Transverse colon (tissue), 4 donors: ENCODE results near the gene ACVR2B. TPM values are rescaled to one million over a fixed set of nuclear protein-coding genes. Genes with fewer than 3 reads are reported as not detected.

ENCODE experiments used
- DNase-seq: peaks from one replicate; pipeline ENCODE4 v3.0.0-alpha.2; 2019
- H3K27ac ChIP-seq, 4 donors: fragments of 200-600 bp; sonication (generic); 2 replicates each; pipeline ENCODE4 v1.5.1; 2016 to 2018; ENCODE audit warnings: inconsistent platforms in 4 of 4
- H3K27me3 ChIP-seq: fragments of 200-600 bp; sonication (generic); 2 replicates; pipeline ENCODE4 v1.5.1; 2017; ENCODE audit warnings: inconsistent platforms
- H3K36me3 ChIP-seq, 4 donors: fragments of 200-600 bp; sonication (generic); 2 replicates each; pipeline ENCODE4 v1.5.1; 2017 to 2019; ENCODE audit warnings: inconsistent platforms in 4 of 4
- H3K4me1 ChIP-seq, 4 donors: fragments of 200-600 bp; sonication (generic); 2 replicates each; pipeline ENCODE4 v1.5.1; 2017 to 2020; ENCODE audit warnings: inconsistent platforms in 4 of 4
- H3K4me3 ChIP-seq, 4 donors: fragments of 200-600 bp; sonication (generic); 1 replicate in 1 of 4; 2 replicates in 3 of 4; pipeline versions ENCODE4 v1.5.1 to v1.6.1; 2017 to 2019; ENCODE audit warnings: inconsistent platforms in 4 of 4
- H3K9me3 ChIP-seq, 2 donors: fragments of 200-600 bp; sonication (generic); 2 replicates each; pipeline ENCODE4 v1.5.1; 2017 to 2019; ENCODE audit warnings: inconsistent platforms in 2 of 2
- CTCF ChIP-seq, 5 experiments: fragments of 200-600 bp in 3 of 5; fragments of 450-650 bp in 2 of 5; sonication (generic) in 3 of 5; IDR thresholded peaks; 1 replicate in 2 of 5; 2 replicates in 3 of 5; pipeline ENCODE4 v1.5.1; 2016 to 2017; ENCODE audit warnings: antibody characterized with exemption in 5 of 5, inconsistent platforms in 3 of 5, mild to moderate bottlenecking in 2 of 5, moderate library complexity in 1 of 5
- EP300 ChIP-seq: sonication (generic); formaldehyde crosslinking; IDR thresholded peaks from one replicate; pipeline ENCODE4 v1.6.1; 2017; ENCODE audit warnings: antibody characterized with exemption, low read depth
- POLR2A ChIP-seq: fragments of 450-650 bp; IDR thresholded peaks from one replicate; pipeline ENCODE4 v1.6.1; 2016; ENCODE audit warnings: antibody characterized with exemption, mild to moderate bottlenecking, moderate library complexity
- POLR2AphosphoS5 ChIP-seq, 3 donors: sonication (generic); formaldehyde crosslinking; IDR thresholded peaks; one replicate each; pipeline ENCODE4 v1.6.1; 2016; ENCODE audit warnings: antibody characterized with exemption in 3 of 3
- WGBS, 2 donors: methylation state at CpG; one replicate each; pipeline ENCODE4 v1.1.5; 2018; ENCODE audit warnings: low coverage in 1 of 2; 5-methylcytosine and 5-hydroxymethylcytosine counted together
- in situ Hi-C, 4 donors: fragments of 200-750 bp; cut with MboI; loops; one replicate each; pipeline versions ENCODE4 v1.15.0 to v1.15.1; 2017; ENCODE audit warnings: low sequenced_read_pairs in 3 of 4, low pct_ligation_motif_present in 1 of 4, low pct_unique_long_range_greater_than_20kb in 1 of 4
- intact Hi-C: fragments of 100-400 bp; cut with DNase I; formaldehyde crosslinking; loops from one replicate; pipeline ENCODE4 v1.15.1; 2023; ENCODE audit warnings: low total_unique reads
- total RNA-seq, 4 donors: library from RNA; depleted of rRNA; stranded (reverse); fragments of >200 nt; gene quantifications; one replicate each; pipeline ENCODE4 v1.1.0, GENCODE V29; 2016

The ACVR2B gene
- total RNA-seq, 4 donors from 2014 or later = 5.9 to 12.3 (median 8.7) TPM

GRCh38 chr3:38515367-38515766, 61.7 kb downstream of the ACVR2B start:
- TF ChIP-seq POLR2AphosphoS5 (IDR thresholded peaks at IDR 0.05) (no peak), EP300 (no peak), POLR2A (no peak), CTCF (IDR thresholded peaks at IDR 0.05) (no peak)
- Histone ChIP-seq H3K9me3 (no peaks in the 10 kb centered on the region), H3K36me3 (peaks cover 0 to 16% (median 3%) of the 10 kb centered on the region in 4 donors), H3K27ac (no peak overlapping the region), H3K4me1 (no peaks in the 10 kb centered on the region), H3K27me3 (no peaks in the 10 kb centered on the region), H3K4me3 (no peak overlapping the region)
- in situ Hi-C loops (loop anchor here in 2 of 4 donors (25.0 kb wide), 1 partner anchor 497 kb away; no protein-coding TSS in a partner anchor), intact Hi-C loops (no loop called here)
- DNase-seq = no peak
- WGBS, 2 donors = 71 to 94% methylated on average over 1 to 7 of the region's 7 CpGs

GRCh38 chr3:38516669-38517068, 63.0 kb downstream of the ACVR2B start:
- intact Hi-C loops = no loop called here
- peaks cover 0 to 3% (median 0%) of the 10 kb centered on the region in 4 donors for H3K4me1 ChIP-seq
- H3K9me3 ChIP-seq = no peaks in the 10 kb centered on the region
- no peak for DNase-seq
- no peak overlapping the region for H3K4me3 ChIP-seq
- TF ChIP-seq EP300 (no peak), CTCF (IDR thresholded peaks at IDR 0.05) (no peak), POLR2AphosphoS5 (IDR thresholded peaks at IDR 0.05) (no peak), POLR2A (no peak)
- no peak overlapping the region for H3K27ac ChIP-seq
- 75 to 96% methylated on average over 1 of the region's 1 CpG for WGBS, 2 donors
- H3K36me3 ChIP-seq = peaks cover 0 to 16% (median 0%) of the 10 kb centered on the region in 4 donors
- in situ Hi-C loops = loop anchor here in 2 of 4 donors (25.0 kb wide), 1 partner anchor 496 kb away; no protein-coding TSS in a partner anchor
- no peaks in the 10 kb centered on the region for H3K27me3 ChIP-seq

GRCh38 chr3:38519000-38519399, 65.3 kb downstream of the ACVR2B start:
- intact Hi-C loops = no loop called here
- TF ChIP-seq POLR2AphosphoS5 (IDR thresholded peaks at IDR 0.05) = no peak
- TF ChIP-seq CTCF (IDR thresholded peaks at IDR 0.05) = no peak
- TF ChIP-seq EP300 = no peak
- Histone ChIP-seq H3K9me3 (no peaks in the 10 kb centered on the region), H3K27ac (no peak overlapping the region), H3K4me3 (no peak overlapping the region), H3K4me1 (peaks cover 0 to 3% (median 0%) of the 10 kb centered on the region in 4 donors), H3K27me3 (no peaks in the 10 kb centered on the region), H3K36me3 (peaks cover 0 to 9% (median 0%) of the 10 kb centered on the region in 4 donors)
- no peak for DNase-seq
- 40 to 63% methylated on average over 1 of the region's 1 CpG for WGBS, 2 donors
- in situ Hi-C loops = loop anchor here in 2 of 4 donors (25.0 kb wide), 1 partner anchor 493 kb away; no protein-coding TSS in a partner anchor

- H3K4me3 ChIP-seq = no peak overlapping the region
- 63 to 69% methylated on average over 3 to 5 of the region's 5 CpGs for WGBS, 2 donors
- intact Hi-C loops = loop anchor here (5.0 kb wide), 1 partner anchor 133 kb away; no protein-coding TSS in a partner anchor
- DNase-seq = no peak
- H3K9me3 ChIP-seq = no peaks in the 10 kb centered on the region
- no peak overlapping the region for H3K27ac ChIP-seq
- no peaks in the 10 kb centered on the region for H3K27me3 ChIP-seq
- peaks cover 0 to 3% (median 0%) of the 10 kb centered on the region in 4 donors for H3K4me1 ChIP-seq
- no peak for TF ChIP-seq CTCF (IDR thresholded peaks at IDR 0.05)
- TF ChIP-seq POLR2AphosphoS5 (IDR thresholded peaks at IDR 0.05) = no peak
- no peak for TF ChIP-seq EP300
- TF ChIP-seq POLR2A = no peak
- in situ Hi-C loops = loop anchor here (5.0 to 25.0 kb wide), 5 partner anchors 125 to 493 kb away; partner anchors contain the start of gene SCN5A (in 2 of the 4)
- H3K36me3 ChIP-seq = peaks cover 0 to 4% (median 0%) of the 10 kb centered on the region in 4 donors
These were observed 66.0 kb downstream of the ACVR2B start for GRCh38 chr3:38519651-38520050.
